Sigmoid colon (tissue), 7 donors: ENCODE data around the gene SKOR1. TPM values are rescaled to one million over a fixed set of nuclear protein-coding genes. Genes with fewer than 3 reads are reported as not detected.

Experiments used
- DNase-seq: peaks from one replicate; pipeline ENCODE4 v3.0.0-alpha.2; 2019
- H3K27ac ChIP-seq, 4 donors: fragments of 200-600 bp; sonication (generic); one replicate each; pipeline ENCODE4 v1.5.1; 2016 to 2019; ENCODE audit warnings: mild to moderate bottlenecking in 1 of 4
- H3K27me3 ChIP-seq, 3 donors: fragments of 200-600 bp; sonication (generic); one replicate each; pipeline ENCODE4 v1.5.1; 2019; ENCODE audit warnings: mild to moderate bottlenecking in 1 of 3
- H3K36me3 ChIP-seq, 4 donors: fragments of 200-600 bp; sonication (generic); one replicate each; pipeline ENCODE4 v1.5.1; 2016 to 2019
- H3K4me1 ChIP-seq, 4 donors: fragments of 200-600 bp; sonication (generic); one replicate each; pipeline ENCODE4 v1.5.1; 2017 to 2019
- H3K4me3 ChIP-seq, 4 donors: fragments of 200-600 bp; sonication (generic); one replicate each; pipeline ENCODE4 v1.5.1; 2017 to 2019; ENCODE audit warnings: mild to moderate bottlenecking in 2 of 4, moderate library complexity in 1 of 4
- H3K9me3 ChIP-seq, 4 donors: fragments of 200-600 bp in 3 of 4; sonication (generic) in 3 of 4; one replicate each; pipeline versions ENCODE4 v1.5.1 to v1.6.1; 2013 to 2019
- EP300 ChIP-seq, 4 donors: sonication (generic); formaldehyde crosslinking; IDR thresholded peaks; one replicate each; pipeline ENCODE4 v1.6.1; 2017; ENCODE audit warnings: antibody characterized with exemption in 4 of 4
- POLR2A ChIP-seq, 2 donors: fragments of 450-650 bp; IDR thresholded peaks; one replicate each; pipeline ENCODE4 v1.6.1; 2016; ENCODE audit warnings: antibody characterized with exemption in 2 of 2, mild to moderate bottlenecking in 2 of 2, moderate library complexity in 2 of 2
- POLR2AphosphoS5 ChIP-seq, 4 donors: sonication (generic); formaldehyde crosslinking; IDR thresholded peaks; one replicate each; pipeline ENCODE4 v1.6.1; 2017; ENCODE audit warnings: antibody characterized with exemption in 4 of 4
- WGBS, 2 donors: extraction: QIAGEN DNeasy Blood & Tissue Kit; methylation state at CpG; one replicate each; pipeline ENCODE4 v1.1.7; 2013; 5-methylcytosine and 5-hydroxymethylcytosine counted together
- intact Hi-C: fragments of 100-400 bp; cut with DNase I; formaldehyde crosslinking; loops from one replicate; pipeline ENCODE4 v1.15.1; 2023
- polyA plus RNA-seq, 3 donors: library from polyadenylated mRNA; stranded (reverse); fragments of 200-250 nt; gene quantifications; one replicate each; pipeline ENCODE4 v1.2.3, GENCODE V29; 2013
- total RNA-seq, 4 donors: library from RNA; depleted of rRNA; stranded (reverse); fragments of >200 nt; gene quantifications; one replicate each; pipeline ENCODE4 v1.1.0, GENCODE V29; 2016
- TF ChIP-seq, protein P1 (sequence below), 4 experiments: fragments of 450-650 bp in 3 of 4; fragments of 200-600 bp in 1 of 4; IDR thresholded peaks; one replicate each; pipeline ENCODE4 v1.5.1; 2016 to 2019; ENCODE audit warnings: antibody characterized with exemption in 4 of 4, mild to moderate bottlenecking in 3 of 4, moderate library complexity in 2 of 4
- donor health status: healthy with polysubstance abuse.
- donor health status: Bipolar disorder and iron deficiency.
- donor health status: healthy.

SKOR1 gene
- total and polyA plus RNA-seq, 7 donors, result 0.25 to 1.6 (median 1.0) TPM; not detected in 3

- peak; percentile 21 for DNase-seq
Measured at GRCh38 chr15:67807836-67808235, 17.5 kb upstream of the SKOR1 start.

GRCh38 chr15:67808821-67809220 lies 16.5 kb upstream of the SKOR1 start:
- H3K9me3 ChIP-seq, result no peaks in the 10 kb centered on the region
- no peak overlapping the region for H3K27ac ChIP-seq
- no peak overlapping the region for H3K4me3 ChIP-seq
- no peaks in the 10 kb centered on the region for H3K4me1 ChIP-seq
- DNase-seq, result peak; percentile 5
- H3K27me3 ChIP-seq, result no peaks in the 10 kb centered on the region
- intact Hi-C loops, result no loop called here
- TF ChIP-seq POLR2A (IDR thresholded peaks at IDR 0.05), result no peak
- TF ChIP-seq POLR2AphosphoS5 (IDR thresholded peaks at IDR 0.05), result no peak
- TF ChIP-seq EP300 (IDR thresholded peaks at IDR 0.05), result no peak
- TF ChIP-seq, protein P1, sequence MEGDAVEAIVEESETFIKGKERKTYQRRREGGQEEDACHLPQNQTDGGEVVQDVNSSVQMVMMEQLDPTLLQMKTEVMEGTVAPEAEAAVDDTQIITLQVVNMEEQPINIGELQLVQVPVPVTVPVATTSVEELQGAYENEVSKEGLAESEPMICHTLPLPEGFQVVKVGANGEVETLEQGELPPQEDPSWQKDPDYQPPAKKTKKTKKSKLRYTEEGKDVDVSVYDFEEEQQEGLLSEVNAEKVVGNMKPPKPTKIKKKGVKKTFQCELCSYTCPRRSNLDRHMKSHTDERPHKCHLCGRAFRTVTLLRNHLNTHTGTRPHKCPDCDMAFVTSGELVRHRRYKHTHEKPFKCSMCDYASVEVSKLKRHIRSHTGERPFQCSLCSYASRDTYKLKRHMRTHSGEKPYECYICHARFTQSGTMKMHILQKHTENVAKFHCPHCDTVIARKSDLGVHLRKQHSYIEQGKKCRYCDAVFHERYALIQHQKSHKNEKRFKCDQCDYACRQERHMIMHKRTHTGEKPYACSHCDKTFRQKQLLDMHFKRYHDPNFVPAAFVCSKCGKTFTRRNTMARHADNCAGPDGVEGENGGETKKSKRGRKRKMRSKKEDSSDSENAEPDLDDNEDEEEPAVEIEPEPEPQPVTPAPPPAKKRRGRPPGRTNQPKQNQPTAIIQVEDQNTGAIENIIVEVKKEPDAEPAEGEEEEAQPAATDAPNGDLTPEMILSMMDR (IDR thresholded peaks at IDR 0.05), result no peak
- 94 to 96% methylated on average over 7 of the region's 7 CpGs for WGBS, 2 donors
- peaks cover 0 to 29% (median 0%) of the 10 kb centered on the region in 4 donors for H3K36me3 ChIP-seq

More at GRCh38 chr15:67807836-67808235, 17.5 kb upstream of the SKOR1 start:
- Histone ChIP-seq H3K27ac (no peak overlapping the region), H3K4me1 (no peaks in the 10 kb centered on the region), H3K4me3 (no peak overlapping the region), H3K36me3 (peaks cover 0 to 29% (median 0%) of the 10 kb centered on the region in 4 donors), H3K27me3 (no peaks in the 10 kb centered on the region), H3K9me3 (no peaks in the 10 kb centered on the region)
- 96 to 97% methylated on average over 7 of the region's 7 CpGs for whole genome bisulfite sequencing, 2 donors
- TF ChIP-seq, protein P1 (IDR thresholded peaks at IDR 0.05), result no peak
- TF ChIP-seq EP300 (IDR thresholded peaks at IDR 0.05), result no peak
- no peak for TF ChIP-seq POLR2A (IDR thresholded peaks at IDR 0.05)
- TF ChIP-seq POLR2AphosphoS5 (IDR thresholded peaks at IDR 0.05), result no peak
- intact Hi-C loops, result no loop called here

DNA sequence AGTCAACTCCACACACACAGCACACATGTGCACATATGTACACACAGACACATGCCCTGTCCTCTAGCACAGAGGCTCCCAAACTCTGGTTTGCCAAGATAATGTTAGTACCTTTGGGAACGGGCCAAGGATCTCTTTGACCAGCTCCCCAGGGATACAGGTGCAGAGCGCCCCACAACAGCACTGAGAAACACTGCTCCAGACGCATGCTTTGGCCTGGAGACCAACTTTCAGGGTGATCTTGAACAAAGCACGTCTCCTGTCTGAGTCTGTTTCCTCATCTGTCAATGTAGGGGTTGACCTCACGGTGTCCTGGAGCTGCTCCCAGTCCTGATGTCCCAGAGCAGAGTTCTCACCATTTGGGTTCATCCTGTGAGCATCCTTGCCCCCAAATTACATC lies 15.9 kb upstream of the SKOR1 start:
- Histone ChIP-seq H3K27me3 (no peaks in the 10 kb centered on the region), H3K4me3 (no peak overlapping the region), H3K9me3 (no peaks in the 10 kb centered on the region), H3K4me1 (no peaks in the 10 kb centered on the region), H3K36me3 (peaks cover 0 to 29% (median 0%) of the 10 kb centered on the region in 4 donors), H3K27ac (no peak overlapping the region)
- peak; percentile 34 for DNase-seq
- 94 to 95% methylated on average over 5 of the region's 5 CpGs for WGBS, 2 donors
- TF ChIP-seq, protein P1 (IDR thresholded peaks at IDR 0.05), result no peak
- TF ChIP-seq EP300 (IDR thresholded peaks at IDR 0.05), result no peak
- TF ChIP-seq POLR2A (IDR thresholded peaks at IDR 0.05), result no peak
- no peak for TF ChIP-seq POLR2AphosphoS5 (IDR thresholded peaks at IDR 0.05)
- intact Hi-C loops, result no loop called here

- 94 to 98% methylated on average over 6 of the region's 6 CpGs for WGBS, 2 donors
- no peak for TF ChIP-seq POLR2AphosphoS5 (IDR thresholded peaks at IDR 0.05)
- no peak for TF ChIP-seq EP300 (IDR thresholded peaks at IDR 0.05)
- no peak for TF ChIP-seq POLR2A (IDR thresholded peaks at IDR 0.05)
- TF ChIP-seq, protein P1 (IDR thresholded peaks at IDR 0.05), result no peak
- intact Hi-C loops, result no loop called here
- Histone ChIP-seq H3K27ac (no peak overlapping the region), H3K4me3 (no peak overlapping the region), H3K27me3 (peaks cover 0 to 4% (median 0%) of the 10 kb centered on the region in 3 donors), H3K4me1 (no peaks in the 10 kb centered on the region), H3K9me3 (no peaks in the 10 kb centered on the region), H3K36me3 (peaks cover 0 to 29% (median 0%) of the 10 kb centered on the region in 4 donors)
- DNase-seq, result peak; percentile 29
Measured at GRCh38 chr15:67809866-67810265, 15.4 kb upstream of the SKOR1 start.

DNA sequence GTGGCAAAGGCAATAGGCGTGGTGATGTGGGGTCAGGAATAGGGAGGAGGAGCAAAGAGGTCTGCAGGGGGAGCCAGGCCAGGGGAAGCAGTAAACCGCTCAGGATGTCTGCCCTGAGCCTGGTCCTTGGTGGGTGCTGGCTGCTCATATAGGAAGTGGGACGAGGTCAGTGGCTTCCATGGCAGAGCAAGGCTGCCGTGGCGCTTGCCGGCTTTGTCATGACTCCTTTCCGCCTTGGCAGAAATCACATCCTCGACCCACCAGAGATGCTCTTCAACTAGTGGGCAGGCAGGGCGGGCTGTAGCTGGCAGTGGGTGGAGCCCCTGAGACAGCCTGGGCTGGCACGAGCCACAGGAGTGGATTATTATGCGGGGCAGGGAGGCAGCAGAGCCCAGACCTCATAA lies 13.1 kb upstream of the SKOR1 start:
- TF ChIP-seq POLR2AphosphoS5 (IDR thresholded peaks at IDR 0.05), result no peak
- TF ChIP-seq, protein P1 (IDR thresholded peaks at IDR 0.05), result no peak
- TF ChIP-seq EP300 (IDR thresholded peaks at IDR 0.05), result no peak
- TF ChIP-seq POLR2A (IDR thresholded peaks at IDR 0.05), result no peak
- WGBS, 2 donors, result 70 to 88% methylated on average over 11 of the region's 11 CpGs
- DNase-seq, result peak; percentile 35

More for the DNA sequence above, 13.1 kb upstream of the SKOR1 start:
- Histone ChIP-seq H3K9me3 (peaks cover 0 to 6% (median 3%) of the 10 kb centered on the region in 4 donors), H3K27me3 (peaks cover 0 to 12% (median 2%) of the 10 kb centered on the region in 3 donors), H3K4me3 (no peak overlapping the region), H3K4me1 (no peaks in the 10 kb centered on the region), H3K27ac (no peak overlapping the region), H3K36me3 (peaks cover 0 to 16% (median 0%) of the 10 kb centered on the region in 4 donors)
- intact Hi-C loops, result no loop called here
